ENCODE results near the gene EIF2B2. TPM values are rescaled to one million over a fixed set of nuclear protein-coding genes. Genes with fewer than 3 reads are reported as not detected.
A peak's percentile ranks its signal among the peaks of the same experiment; 100 is the strongest.

EIF2B2 gene
- total RNA-seq, 1 experiment from 2014 or later = 96.8 TPM

DNA sequence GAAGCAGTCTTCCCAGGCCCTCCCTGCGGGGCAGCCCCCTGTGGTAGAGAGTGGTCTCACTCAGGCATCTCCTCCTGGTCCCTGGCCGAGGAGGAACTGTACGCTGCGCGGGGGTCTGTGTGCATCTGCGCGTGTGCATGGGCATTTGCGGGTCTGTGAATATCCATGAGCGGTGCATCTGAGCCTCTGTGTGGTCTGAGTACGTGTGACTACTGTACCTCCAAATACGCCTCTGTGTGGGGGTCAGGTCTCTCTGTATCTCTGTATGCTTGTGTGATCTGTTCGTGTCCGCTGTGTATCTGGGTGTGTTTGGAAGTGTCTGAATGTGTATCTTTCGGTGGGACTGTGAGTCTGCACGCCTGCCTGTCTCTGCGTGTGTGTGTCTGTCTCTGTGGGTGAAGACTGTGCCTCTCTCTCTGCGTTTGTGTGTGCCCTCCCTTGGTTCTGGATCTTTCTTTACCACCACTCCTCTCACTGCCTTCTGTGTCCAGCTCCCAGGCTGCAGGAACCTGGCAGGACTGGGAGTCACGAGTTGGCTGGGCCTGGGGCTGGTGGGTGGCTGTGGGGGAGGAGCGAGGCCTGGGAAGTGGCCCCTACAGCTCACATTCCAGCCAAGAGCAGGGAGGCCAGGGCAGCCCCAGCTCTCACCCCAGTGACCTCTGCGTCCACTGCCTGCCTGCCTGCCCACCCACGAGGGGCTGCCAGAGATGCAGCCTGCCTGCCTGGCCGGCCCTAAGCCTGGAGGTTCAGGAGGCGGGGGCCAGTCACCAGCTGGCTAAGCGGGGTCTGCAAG, 46.2 kb upstream of the EIF2B2 start:
- POLR2A ChIA-PET (ENCODE audit: unreplicated experiment) = no interaction called here
- H3K4me2 ChIP-seq (ENCODE audit: low read length) = no peak overlapping the region

DNA sequence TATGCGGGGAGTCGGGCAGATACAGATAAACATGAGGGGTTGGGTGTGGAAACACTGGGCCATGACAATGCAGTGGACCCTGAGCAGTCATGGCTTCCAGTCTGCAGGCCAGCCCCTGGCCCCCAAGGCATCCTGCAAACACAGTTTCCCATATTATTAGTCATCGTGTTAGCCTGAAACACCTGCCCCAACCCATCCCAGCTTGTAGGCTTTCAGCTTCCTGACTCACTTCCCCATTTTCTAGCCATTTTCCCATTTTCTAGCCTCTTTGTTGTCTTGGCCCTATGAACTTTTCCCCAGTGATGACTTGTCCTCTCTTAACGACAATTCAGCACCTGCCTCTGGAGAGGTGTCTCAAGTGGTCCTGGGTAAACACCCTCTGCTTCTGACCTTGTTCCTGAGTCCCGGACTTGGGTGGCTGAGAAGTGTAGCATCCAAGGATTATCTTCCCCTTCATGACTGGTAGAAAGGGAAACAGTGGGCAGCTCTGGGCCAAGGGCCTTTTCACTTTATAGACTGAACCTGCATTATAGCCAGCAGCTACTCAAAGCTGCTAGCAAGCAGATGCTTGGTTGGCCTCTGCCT, 43.0 kb upstream of the EIF2B2 start:
- Histone ChIP-seq H3K36me3 (ENCODE audit: low read depth, low read length) (no peaks in the 10 kb centered on the region), H3K4me2 (ENCODE audit: low read length) (0 out of 2 replicates have a peak overlapping the region, but pooled peaks have one; percentile 34)
- POLR2A ChIA-PET (ENCODE audit: unreplicated experiment) = no interaction called here

More for the DNA sequence above, 46.2 kb upstream of the EIF2B2 start:
- Histone ChIP-seq H3K36me3 (ENCODE audit: low read depth, low read length) (no peaks in the 10 kb centered on the region), H3K4me1 (ENCODE audit: insufficient read depth, low read length) (peaks cover 11% of the 10 kb centered on the region), H3K27me3 (ENCODE audit: low read length) (no peaks in the 10 kb centered on the region), H2AFZ (ENCODE audit: low read length) (no peak overlapping the region), H3K9ac (ENCODE audit: low read length) (no peak overlapping the region), H3K9me2 (replicated peaks; ENCODE audit: low read length) (no peaks in the 10 kb centered on the region; the same call in 1 of the 2 replicates), H3F3A (ENCODE audit: low read length, unreplicated experiment) (no peaks in the 10 kb centered on the region), H3K27ac (ENCODE audit: low read length) (no peak overlapping the region), H3K9me3 (ENCODE audit: low read length) (no peaks in the 10 kb centered on the region), H3K4me3 (ENCODE audit: low read length) (no peak overlapping the region), H3K79me2 (ENCODE audit: low read length) (no peaks in the 10 kb centered on the region), H4K20me1 (ENCODE audit: low read length) (no peaks in the 10 kb centered on the region)
- BruUV-seq (replicated peaks) = no TSS peak
- TF ChIP-seq EZH2phosphoT487 (IDR thresholded peaks at IDR 0.05; ENCODE audit: borderline replicate concordance, low read length) (no peak), EZH2 (IDR thresholded peaks at IDR 0.05; ENCODE audit: low read length, unreplicated experiment) (no peak)
- TF ChIP-seq, protein P1, sequence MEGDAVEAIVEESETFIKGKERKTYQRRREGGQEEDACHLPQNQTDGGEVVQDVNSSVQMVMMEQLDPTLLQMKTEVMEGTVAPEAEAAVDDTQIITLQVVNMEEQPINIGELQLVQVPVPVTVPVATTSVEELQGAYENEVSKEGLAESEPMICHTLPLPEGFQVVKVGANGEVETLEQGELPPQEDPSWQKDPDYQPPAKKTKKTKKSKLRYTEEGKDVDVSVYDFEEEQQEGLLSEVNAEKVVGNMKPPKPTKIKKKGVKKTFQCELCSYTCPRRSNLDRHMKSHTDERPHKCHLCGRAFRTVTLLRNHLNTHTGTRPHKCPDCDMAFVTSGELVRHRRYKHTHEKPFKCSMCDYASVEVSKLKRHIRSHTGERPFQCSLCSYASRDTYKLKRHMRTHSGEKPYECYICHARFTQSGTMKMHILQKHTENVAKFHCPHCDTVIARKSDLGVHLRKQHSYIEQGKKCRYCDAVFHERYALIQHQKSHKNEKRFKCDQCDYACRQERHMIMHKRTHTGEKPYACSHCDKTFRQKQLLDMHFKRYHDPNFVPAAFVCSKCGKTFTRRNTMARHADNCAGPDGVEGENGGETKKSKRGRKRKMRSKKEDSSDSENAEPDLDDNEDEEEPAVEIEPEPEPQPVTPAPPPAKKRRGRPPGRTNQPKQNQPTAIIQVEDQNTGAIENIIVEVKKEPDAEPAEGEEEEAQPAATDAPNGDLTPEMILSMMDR (conservative IDR thresholded peaks at IDR 0.05; ENCODE audit: low read depth, low read length) = no peak
- CTCF ChIA-PET = interaction anchor here (0.5 kb wide), 1 partner anchor 107 kb away, joined by 3 read pairs; the partner anchor contains the start of gene ACYP1
- ATAC-seq (no peak), DNase-seq (no peak)
- intact Hi-C loops (cut with micrococcal nuclease) = no loop called here

More for the DNA sequence above, 43.0 kb upstream of the EIF2B2 start:
- no peaks in the 10 kb centered on the region for H3K9me3 ChIP-seq (ENCODE audit: low read length)
- TF ChIP-seq, protein P1 (conservative IDR thresholded peaks at IDR 0.05; ENCODE audit: low read depth, low read length) = no peak
- TF ChIP-seq EZH2 (IDR thresholded peaks at IDR 0.05; ENCODE audit: low read length, unreplicated experiment) (no peak), EZH2phosphoT487 (IDR thresholded peaks at IDR 0.05; ENCODE audit: borderline replicate concordance, low read length) (no peak)
- peak; percentile 38 for ATAC-seq
- H3K27ac ChIP-seq (ENCODE audit: low read length) = no peak overlapping the region
- H3K4me1 ChIP-seq (ENCODE audit: insufficient read depth, low read length) = peaks cover 11% of the 10 kb centered on the region
- H2AFZ ChIP-seq (ENCODE audit: low read length) = no peak overlapping the region
- CTCF ChIA-PET = no interaction called here
- H3K27me3 ChIP-seq (ENCODE audit: low read length) = no peaks in the 10 kb centered on the region
- no peaks in the 10 kb centered on the region; the same call in 1 of the 2 replicates for H3K9me2 ChIP-seq (replicated peaks; ENCODE audit: low read length)
- no peak overlapping the region for H3K9ac ChIP-seq (ENCODE audit: low read length)
- DNase-seq = peak; percentile 55
- no peaks in the 10 kb centered on the region for H4K20me1 ChIP-seq (ENCODE audit: low read length)
- intact Hi-C loops (cut with micrococcal nuclease) = no loop called here
- H3K79me2 ChIP-seq (ENCODE audit: low read length) = no peaks in the 10 kb centered on the region
- no TSS peak for BruUV-seq (replicated peaks)
- no peak overlapping the region for H3K4me3 ChIP-seq (ENCODE audit: low read length)
- H3F3A ChIP-seq (ENCODE audit: low read length, unreplicated experiment) = no peaks in the 10 kb centered on the region
